ENCODE measurements around the gene KLHL18.
"Not testable (repeated sequence)": the region's sequence is repeated elsewhere in the genome, so short reads cannot be mapped to it uniquely, and the experiment has no call there.

The KLHL18 gene

GRCh38 chr3:47315069-47315647 is 32.4 kb downstream of the KLHL18 start:
- no peak for DNase-seq

- not testable (repeated sequence) for DNase-seq
Measured at GRCh38 chr3:47316151-47316550, 33.4 kb downstream of the KLHL18 start.

- DNase-seq: no peak
Measured at GRCh38 chr3:47318916-47319315, 36.2 kb downstream of the KLHL18 start.

- DNase-seq: no peak
Measured at GRCh38 chr3:47319956-47320355, 37.2 kb downstream of the KLHL18 start.

GRCh38 chr3:47323431-47324277 is 40.9 kb downstream of the KLHL18 start:
- DNase-seq: no peak

GRCh38 chr3:47324278-47324865 is 41.6 kb downstream of the KLHL18 start:
- no peak for DNase-seq

GRCh38 chr3:47333907-47334306 is 51.2 kb downstream of the KLHL18 start:
- no peak for DNase-seq

- no peak for DNase-seq
Measured at GRCh38 chr3:47337656-47338055, 54.9 kb downstream of the KLHL18 start.

GRCh38 chr3:47339951-47340350 is 57.2 kb downstream of the KLHL18 start:
- DNase-seq: no peak

- no peak for DNase-seq
Measured at GRCh38 chr3:47340866-47341265, 58.1 kb downstream of the KLHL18 start.

GRCh38 chr3:47342151-47342550 is 59.4 kb downstream of the KLHL18 start:
- DNase-seq: no peak

- DNase-seq: no peak
Measured at GRCh38 chr3:47342812-47343211, 60.1 kb downstream of the KLHL18 start.

GRCh38 chr3:47343471-47343971 is 60.8 kb downstream of the KLHL18 start:
- no peak for DNase-seq

- no peak for DNase-seq
Measured at GRCh38 chr3:47344971-47345370, 62.2 kb downstream of the KLHL18 start.

- DNase-seq: no peak
Measured at GRCh38 chr3:47347217-47347801, 64.6 kb downstream of the KLHL18 start.

- no peak for DNase-seq
Measured at GRCh38 chr3:47348411-47349154, 65.8 kb downstream of the KLHL18 start.

GRCh38 chr3:47355010-47355409 is 72.3 kb downstream of the KLHL18 start:
- DNase-seq: no peak

- no peak for DNase-seq
Measured at GRCh38 chr3:47356201-47356600, 73.5 kb downstream of the KLHL18 start.

- DNase-seq: no peak
Measured at GRCh38 chr3:47359323-47359722, 76.6 kb downstream of the KLHL18 start.

- DNase-seq: not testable (repeated sequence)
Measured at GRCh38 chr3:47360110-47360517, 77.4 kb downstream of the KLHL18 start.

- DNase-seq: no peak
Measured at GRCh38 chr3:47362701-47363100, 80.0 kb downstream of the KLHL18 start.

- DNase-seq: no peak
Measured at GRCh38 chr3:47365213-47366153, 82.7 kb downstream of the KLHL18 start.

All from SHP77 treated with DMSO at 0.1 percent for 48 hours (cell line).